Measurements from ENCODE around the gene SORCS2. TPM values are rescaled to one million over a fixed set of nuclear protein-coding genes. Genes with fewer than 3 reads are reported as not detected.

Gene SORCS2
- total RNA-seq, 1 experiment from 2014 or later = 0.05 TPM

DNA sequence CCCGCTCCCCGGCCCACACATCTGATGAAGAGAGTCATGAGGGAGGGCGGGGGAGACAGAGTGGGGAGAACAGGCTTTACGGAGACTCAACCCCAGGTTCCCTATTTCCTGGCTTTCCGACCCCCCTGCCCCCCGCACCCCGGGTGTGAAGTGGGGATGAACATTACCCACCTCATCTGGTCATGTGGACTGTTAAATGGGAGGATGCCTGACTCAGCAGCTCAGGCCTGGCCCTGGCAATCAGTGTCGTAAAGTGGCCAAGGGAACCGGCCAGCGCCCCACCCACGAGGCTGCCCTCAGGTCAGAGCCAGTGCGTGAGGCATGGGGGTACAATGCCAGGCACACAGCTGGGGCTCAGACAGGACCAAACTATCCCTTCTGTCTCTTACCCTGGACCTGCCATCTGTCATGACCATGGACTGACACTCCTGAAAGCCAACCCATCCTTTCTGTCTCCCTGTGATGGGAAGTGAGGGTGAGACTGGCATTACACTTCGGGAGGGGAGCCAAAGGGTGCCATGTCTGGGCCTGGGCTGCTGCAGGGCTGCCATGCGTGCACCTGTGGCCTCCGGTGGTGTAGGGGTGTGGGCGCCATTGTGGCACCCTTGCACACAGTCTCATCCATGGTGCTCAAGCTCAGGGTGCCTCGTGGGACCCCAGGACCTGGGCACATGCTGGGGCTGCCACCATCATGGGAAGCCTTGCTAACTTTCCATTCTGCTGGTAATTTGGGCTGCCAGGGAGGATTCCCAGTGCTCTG, 348.5 kb downstream of the SORCS2 start:
- Histone ChIP-seq H3K27me3 (replicated peaks) (no peaks in the 10 kb centered on the region), H3K9me3 (replicated peaks) (no peaks in the 10 kb centered on the region), H3K4me3 (no peak overlapping the region), H3K27ac (no peak overlapping the region), H3K36me3 (no peaks in the 10 kb centered on the region), H3K4me1 (replicated peaks) (no peaks in the 10 kb centered on the region)
- no peak for DNase-seq (ENCODE audit: low read depth in 1 of 2, low spot score in 2 of 2)

DNA sequence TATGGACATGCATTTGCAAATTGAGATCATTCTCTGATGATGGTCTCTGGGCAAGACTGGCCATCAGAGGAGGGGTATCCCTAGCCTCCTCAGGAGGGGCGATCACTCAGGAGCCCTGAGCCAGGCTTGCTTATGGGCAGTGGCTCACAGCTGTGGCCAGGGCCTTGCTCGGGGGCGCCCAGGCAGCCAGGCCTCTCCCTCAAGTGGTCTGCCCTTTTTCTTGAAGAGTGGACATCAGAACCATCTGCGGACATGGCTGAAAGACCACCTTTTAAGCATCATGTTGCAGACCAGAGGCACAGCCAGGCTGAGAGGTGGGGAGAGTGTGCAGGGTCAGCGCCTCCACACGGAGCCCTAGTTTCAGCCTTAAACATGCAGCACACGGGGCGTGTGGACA, 349.1 kb downstream of the SORCS2 start:
- Histone ChIP-seq H3K4me3 (no peak overlapping the region), H3K27ac (no peak overlapping the region), H3K9me3 (replicated peaks) (no peaks in the 10 kb centered on the region), H3K36me3 (no peaks in the 10 kb centered on the region), H3K4me1 (replicated peaks) (no peaks in the 10 kb centered on the region), H3K27me3 (replicated peaks) (no peaks in the 10 kb centered on the region)
- DNase-seq (ENCODE audit: low read depth in 1 of 2, low spot score in 2 of 2) = no peak

DNA sequence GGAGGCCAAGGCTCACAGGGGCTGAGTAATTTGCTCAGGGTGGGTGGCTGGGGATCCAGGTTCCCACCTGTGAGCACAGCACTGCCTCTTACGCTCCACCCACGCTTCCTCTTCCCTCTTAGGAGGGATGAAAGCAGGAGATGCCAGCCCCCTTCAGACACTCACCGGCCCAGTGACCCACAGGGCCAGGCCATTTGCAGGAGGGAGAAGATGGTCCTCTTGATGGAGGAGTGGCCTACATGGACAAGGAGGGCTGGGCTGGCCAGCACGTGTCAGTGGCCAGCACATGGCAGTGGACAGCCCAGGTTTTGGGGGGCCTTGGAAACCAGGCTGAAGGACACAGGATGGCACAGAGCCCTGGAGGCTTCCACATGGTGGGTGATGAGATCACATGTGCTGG, 350.4 kb downstream of the SORCS2 start:
- DNase-seq (ENCODE audit: low read depth in 1 of 2, low spot score in 2 of 2) = no peak
- H3K27me3 ChIP-seq (replicated peaks) = no peaks in the 10 kb centered on the region
- H3K36me3 ChIP-seq = no peaks in the 10 kb centered on the region
- H3K27ac ChIP-seq = no peak overlapping the region
- no peak overlapping the region for H3K4me3 ChIP-seq
- H3K9me3 ChIP-seq (replicated peaks) = no peaks in the 10 kb centered on the region
- H3K4me1 ChIP-seq (replicated peaks) = no peaks in the 10 kb centered on the region

DNA sequence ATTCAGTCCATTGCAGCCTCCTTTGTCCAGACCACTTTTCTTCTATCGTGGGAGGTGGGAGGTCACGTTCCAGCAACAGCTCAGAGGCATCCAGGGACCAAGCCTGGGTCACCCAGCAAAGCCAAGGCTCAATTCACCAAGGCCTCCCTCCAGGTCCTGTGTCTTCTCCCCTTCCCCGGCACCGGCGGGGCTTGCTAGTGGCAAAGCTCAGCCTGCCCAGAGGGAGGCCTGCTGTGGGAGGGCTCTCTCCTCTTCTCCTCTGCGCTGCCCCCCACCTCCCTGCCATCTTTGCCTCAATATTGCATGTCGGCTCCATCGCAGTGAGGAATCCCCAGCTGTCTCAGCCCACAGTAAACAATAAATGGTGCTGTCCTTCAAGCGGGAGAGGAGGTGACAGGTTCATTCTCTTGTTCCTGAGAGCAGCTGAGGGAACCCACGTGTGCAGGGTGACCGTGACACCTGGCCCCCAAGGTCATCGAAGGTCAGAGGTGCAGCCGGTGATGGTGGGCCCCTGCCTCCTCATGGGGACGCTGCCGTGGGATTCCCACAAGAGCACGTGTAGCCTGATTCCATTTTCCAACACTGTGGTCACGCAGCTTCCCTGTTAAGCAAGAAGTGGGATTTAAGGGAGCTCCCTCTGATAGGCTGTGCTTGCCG, 353.9 kb downstream of the SORCS2 start:
- Histone ChIP-seq H3K4me1 (replicated peaks) (no peaks in the 10 kb centered on the region), H3K36me3 (no peaks in the 10 kb centered on the region), H3K9me3 (replicated peaks) (no peaks in the 10 kb centered on the region; the same call in 1 of the 2 replicates), H3K27me3 (replicated peaks) (no peaks in the 10 kb centered on the region), H3K27ac (no peak overlapping the region), H3K4me3 (no peak overlapping the region)
- no peak for DNase-seq (ENCODE audit: low read depth in 1 of 2, low spot score in 2 of 2)

DNA sequence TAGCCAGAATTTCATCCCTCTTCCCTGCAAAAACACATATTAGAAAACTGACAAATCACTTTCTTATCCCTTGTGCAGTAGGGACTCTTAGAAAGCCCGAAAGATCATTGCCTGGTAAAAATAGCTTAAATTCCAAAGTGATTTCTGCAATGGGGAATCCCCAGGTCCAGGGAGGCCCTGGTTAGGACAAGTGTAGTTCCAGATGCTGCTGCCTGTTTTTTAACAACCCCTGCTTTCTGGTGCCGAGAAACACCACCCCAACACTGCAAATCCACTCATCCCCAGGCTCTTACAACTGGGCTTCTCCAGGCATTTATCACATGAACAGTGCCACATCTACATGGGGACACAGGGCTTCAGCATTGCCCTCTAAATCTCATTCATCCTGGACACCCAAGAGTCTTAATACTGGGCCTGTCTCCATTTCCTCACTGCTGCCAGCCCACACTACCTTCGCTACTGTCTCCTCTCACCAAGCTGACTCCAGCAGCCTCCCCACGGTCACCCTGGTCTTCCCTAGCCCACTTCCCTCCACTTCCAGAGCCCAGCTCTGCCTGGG, 354.6 kb downstream of the SORCS2 start:
- H3K4me3 ChIP-seq = no peak overlapping the region
- H3K27ac ChIP-seq = no peak overlapping the region
- no peaks in the 10 kb centered on the region; the same call in 1 of the 2 replicates for H3K9me3 ChIP-seq (replicated peaks)
- DNase-seq (ENCODE audit: low read depth in 1 of 2, low spot score in 2 of 2) = peak in 1 of 2 experiments; percentile 2
- H3K27me3 ChIP-seq (replicated peaks) = no peaks in the 10 kb centered on the region
- no peaks in the 10 kb centered on the region for H3K4me1 ChIP-seq (replicated peaks)
- H3K36me3 ChIP-seq = no peaks in the 10 kb centered on the region

DNA sequence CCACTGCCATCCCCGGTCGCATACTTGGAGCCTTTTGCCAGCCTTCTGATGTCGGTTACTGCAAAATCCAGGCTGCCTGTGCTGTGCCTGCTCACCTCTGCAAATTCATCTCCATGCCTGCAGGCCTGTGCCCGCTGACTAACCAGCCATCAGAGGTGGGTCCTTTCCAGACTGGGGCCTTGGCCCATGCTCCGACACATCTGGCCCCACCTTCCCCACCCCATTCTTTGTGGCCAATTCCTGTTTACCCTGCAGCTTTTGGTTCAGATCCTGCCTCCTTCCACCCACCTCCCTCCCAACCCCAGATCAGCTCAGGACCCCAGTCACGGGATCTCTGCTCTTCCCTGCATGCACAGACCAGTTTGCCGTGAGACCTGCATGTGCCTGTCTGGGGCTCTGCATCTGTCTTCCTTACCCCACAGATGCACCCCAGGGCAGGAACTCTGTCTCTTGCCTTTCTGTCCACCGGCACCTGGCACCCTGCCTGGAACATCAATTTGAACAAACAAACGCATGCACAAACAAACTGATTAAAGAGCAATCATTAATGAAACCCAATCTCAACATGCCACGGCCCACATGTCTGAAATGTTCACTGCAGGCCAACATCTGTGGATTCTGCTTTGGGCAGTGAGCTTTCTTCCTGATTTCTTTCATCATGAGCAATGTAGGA, 355.2 kb downstream of the SORCS2 start:
- no peak for DNase-seq (ENCODE audit: low read depth in 1 of 2, low spot score in 2 of 2)
- no peaks in the 10 kb centered on the region for H3K36me3 ChIP-seq
- no peaks in the 10 kb centered on the region for H3K27me3 ChIP-seq (replicated peaks)
- no peaks in the 10 kb centered on the region for H3K4me1 ChIP-seq (replicated peaks)
- no peak overlapping the region for H3K4me3 ChIP-seq
- no peak overlapping the region for H3K27ac ChIP-seq
- H3K9me3 ChIP-seq (replicated peaks) = peaks cover 3% of the 10 kb centered on the region; the same call in 1 of the 2 replicates

DNA sequence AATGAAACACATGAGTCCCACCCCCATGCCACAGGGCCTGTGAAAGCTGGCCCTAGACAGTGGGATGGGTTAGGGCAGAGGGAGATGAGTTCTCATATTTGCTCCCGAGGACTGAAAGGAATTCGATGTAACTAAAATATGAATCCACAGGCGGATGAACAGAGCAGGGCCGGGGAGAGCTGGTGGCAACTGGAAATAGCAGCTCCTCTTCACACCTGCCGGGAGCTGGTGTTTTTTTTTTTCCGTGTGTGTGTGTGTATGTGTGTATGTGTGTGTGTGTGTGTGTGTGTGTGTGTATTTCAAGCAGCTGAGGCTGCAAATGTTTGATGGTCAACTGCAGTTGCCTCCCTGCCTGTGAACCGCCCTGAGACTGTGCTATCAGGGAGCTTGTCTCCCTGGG, 357.5 kb downstream of the SORCS2 start:
- DNase-seq (ENCODE audit: low read depth in 1 of 2, low spot score in 2 of 2) = no peak
- Histone ChIP-seq H3K4me1 (replicated peaks) (no peaks in the 10 kb centered on the region), H3K27ac (no peak overlapping the region)

DNA sequence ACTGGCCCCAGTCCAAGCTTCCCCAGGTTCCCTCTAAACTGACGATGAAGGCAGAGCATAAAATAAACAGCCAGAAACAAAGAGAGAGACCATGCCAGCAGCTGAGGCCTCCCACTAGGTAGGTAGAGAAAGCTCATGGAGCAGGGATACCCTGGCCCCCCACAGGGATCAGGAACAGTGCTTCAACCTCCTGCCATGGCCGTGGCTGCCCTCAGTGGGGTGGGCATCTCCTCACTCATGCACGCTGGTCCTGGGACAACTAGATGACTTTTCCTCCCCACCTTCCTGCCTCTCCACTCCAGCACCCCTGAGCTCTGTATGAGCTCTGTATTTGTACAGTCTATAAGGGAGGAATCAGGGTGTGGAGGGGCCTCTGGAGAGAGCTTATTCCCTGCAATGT, 360.1 kb downstream of the SORCS2 start:
- H3K9me3 ChIP-seq (replicated peaks) = peaks cover 20% of the 10 kb centered on the region
- H3K4me1 ChIP-seq (replicated peaks) = no peaks in the 10 kb centered on the region
- DNase-seq (ENCODE audit: low read depth in 1 of 2, low spot score in 2 of 2) = no peak
- no peaks in the 10 kb centered on the region for H3K36me3 ChIP-seq
- no peak overlapping the region for H3K27ac ChIP-seq
- no peak overlapping the region for H3K4me3 ChIP-seq
- no peaks in the 10 kb centered on the region for H3K27me3 ChIP-seq (replicated peaks)

More for the DNA sequence above, 357.5 kb downstream of the SORCS2 start:
- no peaks in the 10 kb centered on the region for H3K36me3 ChIP-seq
- no peaks in the 10 kb centered on the region for H3K27me3 ChIP-seq (replicated peaks)
- H3K9me3 ChIP-seq (replicated peaks) = peaks cover 16% of the 10 kb centered on the region
- H3K4me3 ChIP-seq = no peak overlapping the region

DNA sequence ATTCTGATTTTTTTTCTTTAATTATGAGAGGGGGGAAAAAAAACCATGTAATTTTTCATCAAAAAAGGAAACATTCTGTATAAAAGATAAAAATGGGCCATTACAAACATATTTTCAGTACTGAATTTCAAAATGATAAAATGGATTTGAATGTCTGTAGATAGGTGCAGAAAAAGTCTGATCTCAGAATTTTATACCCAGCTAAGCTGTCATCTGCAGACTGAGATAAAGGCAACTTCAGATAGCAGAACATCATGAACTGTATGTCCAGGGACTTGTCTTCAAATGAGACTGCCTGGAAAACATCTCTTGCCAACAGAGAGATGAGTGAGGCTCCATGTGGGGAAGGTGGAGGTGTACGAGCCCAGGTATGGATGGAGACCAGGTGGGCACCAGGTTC, 360.9 kb downstream of the SORCS2 start:
- Histone ChIP-seq H3K4me1 (replicated peaks) (no peaks in the 10 kb centered on the region), H3K36me3 (no peaks in the 10 kb centered on the region), H3K4me3 (no peak overlapping the region), H3K27ac (no peak overlapping the region), H3K27me3 (replicated peaks) (no peaks in the 10 kb centered on the region), H3K9me3 (replicated peaks) (peaks cover 20% of the 10 kb centered on the region)
- no peak for DNase-seq (ENCODE audit: low read depth in 1 of 2, low spot score in 2 of 2)

DNA sequence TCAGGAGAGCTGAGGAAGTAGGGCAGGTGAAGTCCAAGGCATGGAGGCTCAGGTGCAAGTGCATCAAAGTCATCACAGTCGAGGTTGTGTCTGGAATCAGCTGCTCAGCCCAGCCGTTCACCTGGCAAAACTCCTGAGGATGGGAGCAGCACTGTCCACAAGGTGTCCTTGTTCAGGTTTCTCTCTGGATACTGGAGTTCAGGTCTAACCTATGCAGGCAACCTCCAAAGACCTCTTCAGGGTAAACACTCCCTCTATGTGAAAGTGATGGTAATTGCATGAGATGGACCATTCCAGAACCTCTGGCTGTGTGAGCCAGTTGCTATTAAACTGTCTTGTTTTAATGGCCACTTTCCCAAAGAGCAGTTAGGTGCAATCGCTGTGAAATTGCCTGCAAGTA, 362.6 kb downstream of the SORCS2 start:
- no peaks in the 10 kb centered on the region for H3K36me3 ChIP-seq
- no peaks in the 10 kb centered on the region for H3K27me3 ChIP-seq (replicated peaks)
- no peak overlapping the region for H3K27ac ChIP-seq
- H3K9me3 ChIP-seq (replicated peaks) = peaks cover 20% of the 10 kb centered on the region
- H3K4me1 ChIP-seq (replicated peaks) = no peaks in the 10 kb centered on the region
- H3K4me3 ChIP-seq = no peak overlapping the region
- no peak for DNase-seq (ENCODE audit: low read depth in 1 of 2, low spot score in 2 of 2)

DNA sequence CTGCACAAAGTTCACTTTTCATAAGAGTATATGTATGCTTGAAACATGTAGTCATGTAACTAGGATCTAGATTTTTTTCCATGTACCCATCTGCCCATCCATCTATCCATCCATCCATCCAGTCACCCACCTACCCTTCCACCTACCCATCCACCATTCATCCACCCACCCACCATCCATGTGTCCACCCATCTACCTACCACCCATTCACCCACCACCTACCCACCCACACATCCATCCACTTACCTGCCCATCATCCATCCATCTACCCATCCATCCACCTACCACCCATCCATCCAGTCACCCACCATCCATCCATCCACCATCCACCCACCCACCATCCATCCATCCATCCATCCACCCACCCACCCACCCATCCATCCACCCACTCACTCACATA, 364.2 kb downstream of the SORCS2 start:
- H3K27me3 ChIP-seq (replicated peaks) = no peaks in the 10 kb centered on the region
- H3K27ac ChIP-seq = no peak overlapping the region
- no peak for DNase-seq (ENCODE audit: low read depth in 1 of 2, low spot score in 2 of 2)
- peaks cover 20% of the 10 kb centered on the region for H3K9me3 ChIP-seq (replicated peaks)
- no peaks in the 10 kb centered on the region for H3K4me1 ChIP-seq (replicated peaks)
- H3K36me3 ChIP-seq = no peaks in the 10 kb centered on the region
- H3K4me3 ChIP-seq = no peak overlapping the region

DNA sequence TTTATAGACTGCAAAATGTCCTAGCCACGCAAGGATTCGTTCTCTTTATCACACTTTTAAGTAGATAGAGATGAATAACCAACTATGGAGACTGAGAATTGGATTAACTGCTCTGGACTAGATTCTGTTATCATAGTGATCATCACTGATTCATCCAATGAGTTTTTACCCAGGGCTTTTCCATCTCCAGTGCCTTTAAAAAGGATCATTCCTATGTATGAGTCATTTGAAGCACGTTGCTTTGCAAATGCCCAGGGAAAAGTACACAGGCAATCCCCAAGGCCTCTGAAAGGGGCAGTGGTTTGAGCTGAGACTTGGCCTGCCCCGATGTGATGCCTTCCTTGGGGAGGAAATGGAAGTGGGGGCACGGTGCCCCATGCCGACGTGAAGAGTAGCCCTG, 365.1 kb downstream of the SORCS2 start:
- Histone ChIP-seq H3K36me3 (no peaks in the 10 kb centered on the region), H3K9me3 (replicated peaks) (peaks cover 21% of the 10 kb centered on the region), H3K27ac (no peak overlapping the region), H3K27me3 (replicated peaks) (no peaks in the 10 kb centered on the region), H3K4me3 (no peak overlapping the region), H3K4me1 (replicated peaks) (no peaks in the 10 kb centered on the region)
- DNase-seq (ENCODE audit: low read depth in 1 of 2, low spot score in 2 of 2) = no peak

DNA sequence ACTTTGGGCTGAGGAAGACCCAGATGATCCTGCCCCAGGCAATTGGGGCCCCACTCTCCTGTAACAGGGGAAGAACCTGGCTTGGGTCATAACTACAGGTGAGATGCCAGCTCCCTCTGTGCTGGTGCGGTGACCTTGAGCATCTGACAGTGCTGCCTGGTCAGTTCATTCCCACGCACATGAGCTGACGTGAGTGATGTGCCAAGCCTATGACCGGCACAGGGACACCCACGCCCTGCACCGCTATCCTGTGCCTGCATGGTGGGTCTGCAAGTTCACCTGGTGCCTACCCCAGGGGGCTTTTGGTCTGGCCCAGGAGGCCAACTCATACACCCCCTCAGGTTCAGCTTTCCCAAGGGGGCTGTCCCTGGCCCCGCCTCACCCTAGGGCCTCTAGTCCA, 366.1 kb downstream of the SORCS2 start:
- H3K36me3 ChIP-seq = no peaks in the 10 kb centered on the region
- no peaks in the 10 kb centered on the region for H3K4me1 ChIP-seq (replicated peaks)
- DNase-seq (ENCODE audit: low read depth in 1 of 2, low spot score in 2 of 2) = no peak
- no peaks in the 10 kb centered on the region for H3K27me3 ChIP-seq (replicated peaks)
- H3K4me3 ChIP-seq = no peak overlapping the region
- no peak overlapping the region for H3K27ac ChIP-seq
- H3K9me3 ChIP-seq (replicated peaks) = peaks cover 14% of the 10 kb centered on the region

DNA sequence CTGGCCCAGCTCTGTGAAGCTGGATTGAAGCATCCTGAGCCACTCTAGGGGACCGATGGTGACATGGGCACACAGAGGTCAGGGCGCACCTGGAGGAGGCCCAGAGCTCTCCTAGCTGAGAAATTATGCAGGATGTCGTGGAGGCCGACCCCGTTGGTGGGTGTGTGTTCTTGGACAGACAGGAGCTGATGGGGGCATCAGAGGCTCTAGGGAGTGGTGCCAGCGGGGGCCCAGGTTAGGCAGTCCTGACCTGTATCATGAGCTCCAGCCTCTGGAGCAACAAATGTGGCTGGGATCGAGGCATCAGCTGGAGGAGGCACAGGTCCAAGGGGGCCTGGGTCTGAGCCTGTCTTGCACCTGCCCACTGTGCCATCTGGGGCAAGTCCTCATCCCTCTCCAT, 367.0 kb downstream of the SORCS2 start:
- DNase-seq (ENCODE audit: low read depth in 1 of 2, low spot score in 2 of 2) = no peak
- Histone ChIP-seq H3K4me1 (replicated peaks) (no peaks in the 10 kb centered on the region), H3K36me3 (no peaks in the 10 kb centered on the region), H3K27ac (no peak overlapping the region), H3K27me3 (replicated peaks) (no peaks in the 10 kb centered on the region), H3K9me3 (replicated peaks) (peaks cover 9% of the 10 kb centered on the region; the same call in 1 of the 2 replicates), H3K4me3 (no peak overlapping the region)
